Measurements from ENCODE around the gene TRPM4.
"Not testable (repeated sequence)": the region's sequence is repeated elsewhere in the genome, so short reads cannot be mapped to it uniquely, and the experiment has no call there.

Gene TRPM4

GRCh38 chr19:49127674-49128544 lies 29.7 kb upstream of the TRPM4 start:
- no peak for FAIRE-seq

GRCh38 chr19:49128545-49129237 lies 28.9 kb upstream of the TRPM4 start:
- no peak for FAIRE-seq

- FAIRE-seq: no peak
Measured at GRCh38 chr19:49129238-49129583, 28.4 kb upstream of the TRPM4 start.

- no peak for FAIRE-seq
Measured at GRCh38 chr19:49130325-49130724, 27.3 kb upstream of the TRPM4 start.

GRCh38 chr19:49132974-49133609 lies 24.5 kb upstream of the TRPM4 start:
- FAIRE-seq: no peak

- FAIRE-seq: no peak
Measured at GRCh38 chr19:49133621-49134454, 23.8 kb upstream of the TRPM4 start.

- FAIRE-seq: no peak
Measured at GRCh38 chr19:49135686-49136085, 21.9 kb upstream of the TRPM4 start.

- FAIRE-seq: no peak
Measured at GRCh38 chr19:49136771-49137171, 20.8 kb upstream of the TRPM4 start.

- FAIRE-seq: no peak
Measured at GRCh38 chr19:49140951-49141350, 16.6 kb upstream of the TRPM4 start.

- FAIRE-seq: no peak
Measured at GRCh38 chr19:49141352-49141751, 16.2 kb upstream of the TRPM4 start.

GRCh38 chr19:49142866-49143335 lies 14.7 kb upstream of the TRPM4 start:
- peak; percentile 92 for FAIRE-seq

GRCh38 chr19:49145573-49146407 lies 11.8 kb upstream of the TRPM4 start:
- FAIRE-seq: no peak

- FAIRE-seq: not testable (repeated sequence)
Measured at GRCh38 chr19:49146408-49146770, 11.2 kb upstream of the TRPM4 start.

- FAIRE-seq: no peak
Measured at GRCh38 chr19:49148044-49148682, 9.4 kb upstream of the TRPM4 start.

- no peak for FAIRE-seq
Measured at GRCh38 chr19:49148784-49149651, 8.6 kb upstream of the TRPM4 start.

GRCh38 chr19:49149652-49150105 lies 7.9 kb upstream of the TRPM4 start:
- no peak for FAIRE-seq

- no peak for FAIRE-seq
Measured at GRCh38 chr19:49150106-49150943, 7.3 kb upstream of the TRPM4 start.

GRCh38 chr19:49150944-49151243 lies 6.7 kb upstream of the TRPM4 start:
- no peak for FAIRE-seq
